Epithelial cell of proximal tubule (primary cell): ENCODE data around the gene MRPS35. TPM values are rescaled to one million over a fixed set of nuclear protein-coding genes. Genes with fewer than 3 reads are reported as not detected.

Experiments
- DNase-seq: peaks from one replicate; pipeline ENCODE4 v3.0.0-alpha.2; 2011; ENCODE audit warnings: low read depth
- H3K4me3 ChIP-seq: 2 replicates; pipeline ENCODE4 v1.5.1; 2011; ENCODE audit warnings: low read depth, mild to moderate bottlenecking, low read length
- CTCF ChIP-seq: conservative IDR thresholded peaks from 2 replicates; pipeline ENCODE4 v1.5.1; 2012; ENCODE audit warnings: low read depth, mild to moderate bottlenecking, low read length
- total RNA-seq: library from RNA; depleted of rRNA; stranded (reverse); fragments of >200 nt; gene quantifications from 2 replicates; pipeline ENCODE4 v1.2.3, GENCODE V29; 2015

Gene MRPS35
- total RNA-seq, 1 donor from 2014 or later: 64.8 TPM

- no peak overlapping the region for H3K4me3 ChIP-seq
- no peak for TF ChIP-seq CTCF
- DNase-seq: no peak
Observed at GRCh38 chr12:27790179-27790578, 79.5 kb downstream of the MRPS35 start.

- no peak for DNase-seq
- H3K4me3 ChIP-seq: no peak overlapping the region
- TF ChIP-seq CTCF: no peak
Observed at GRCh38 chr12:27794818-27795584, 84.4 kb downstream of the MRPS35 start.

- TF ChIP-seq CTCF: no peak
- no peak for DNase-seq
Observed at GRCh38 chr12:27796128-27796527, 85.5 kb downstream of the MRPS35 start.

GRCh38 chr12:27797301-27798025, 86.8 kb downstream of the MRPS35 start:
- no peak overlapping the region for H3K4me3 ChIP-seq
- DNase-seq: no peak
- no peak for TF ChIP-seq CTCF

More at GRCh38 chr12:27796128-27796527, 85.5 kb downstream of the MRPS35 start:
- H3K4me3 ChIP-seq: no peak overlapping the region

GRCh38 chr12:27800819-27801218, 90.2 kb downstream of the MRPS35 start:
- H3K4me3 ChIP-seq: no peak overlapping the region
- no peak for TF ChIP-seq CTCF
- no peak for DNase-seq

- no peak overlapping the region for H3K4me3 ChIP-seq
- TF ChIP-seq CTCF: no peak
- no peak for DNase-seq
Observed at GRCh38 chr12:27801630-27802029, 91.0 kb downstream of the MRPS35 start.

GRCh38 chr12:27802511-27802910, 91.9 kb downstream of the MRPS35 start:
- DNase-seq: no peak
- TF ChIP-seq CTCF: no peak

More at GRCh38 chr12:27802511-27802910, 91.9 kb downstream of the MRPS35 start:
- H3K4me3 ChIP-seq: no peak overlapping the region
